ENCODE results near the gene NUTM2G.
"Not testable (repeated sequence)": the region's sequence is repeated elsewhere in the genome, so short reads cannot be mapped to it uniquely, and the experiment has no call there.

GRCh38 chr9:96928543-96928942, at the start of gene NUTM2G:
- not testable (repeated sequence) for TF ChIP-seq E2F1 (CRISPR knock-in tag; IDR thresholded peaks at IDR 0.05); TFE3 (CRISPR knock-in tag; IDR thresholded peaks at IDR 0.05); BCLAF1 (IDR thresholded peaks at IDR 0.05; ENCODE audit: borderline replicate concordance in 1 of 2, control insufficient read depth in 1 of 2, low read depth in 2 of 2, low read length in 1 of 2); ESRRA (IDR thresholded peaks at IDR 0.05; ENCODE audit: borderline replicate concordance, low read depth); SREBF2 (CRISPR knock-in tag; IDR thresholded peaks at IDR 0.05); CTCF (IDR thresholded peaks at IDR 0.05 in 2 of 3, conservative IDR thresholded peaks at IDR 0.05 in 1 of 3; ENCODE audit: insufficient read depth in 2 of 3, low read depth in 1 of 3, low read length in 3 of 3)
